H9 (cell line): ENCODE data around the gene TNPO3. TPM values are rescaled to one million over a fixed set of nuclear protein-coding genes. Genes with fewer than 3 reads are reported as not detected.

Experiments
- DNase-seq: peaks from one replicate; pipeline ENCODE4 v3.0.0-alpha.2; 2017
- H2AFZ ChIP-seq: one replicate; pipeline ENCODE4 v1.6.1; 2013; ENCODE audit warnings: mild to moderate bottlenecking, low read length, control low read depth, moderate library complexity
- H2AK5ac ChIP-seq: 2 replicates; pipeline ENCODE4 v1.6.1; 2013; ENCODE audit warnings: low read length, control low read depth, mixed read lengths; ENCODE audit not compliant: insufficient read length
- H2BK120ac ChIP-seq: one replicate; pipeline ENCODE4 v1.6.1; 2013; ENCODE audit warnings: low read depth, mild to moderate bottlenecking, low read length, control low read depth, inconsistent platforms; ENCODE audit not compliant: poor library complexity, severe bottlenecking
- H2BK12ac ChIP-seq: 2 replicates; pipeline ENCODE4 v1.6.1; 2013; ENCODE audit warnings: low read length, control low read depth, mixed read lengths, low read depth; ENCODE audit not compliant: insufficient read length
- H2BK15ac ChIP-seq: 2 replicates; pipeline ENCODE4 v1.6.1; 2013; ENCODE audit warnings: low read depth, low read length, control low read depth
- H2BK20ac ChIP-seq: one replicate; pipeline ENCODE4 v1.6.1; 2013; ENCODE audit warnings: low read depth, mild to moderate bottlenecking, low read length, control low read depth, inconsistent platforms; ENCODE audit not compliant: poor library complexity, severe bottlenecking
- H2BK5ac ChIP-seq: 2 replicates; pipeline ENCODE4 v1.6.1; 2013; ENCODE audit warnings: low read length, control low read depth, mixed read lengths; ENCODE audit not compliant: insufficient read length
- H3K14ac ChIP-seq: 2 replicates; pipeline ENCODE4 v1.6.1; 2013; ENCODE audit warnings: low read length, control low read depth; ENCODE audit not compliant: insufficient read depth
- H3K18ac ChIP-seq: 2 replicates; pipeline ENCODE4 v1.6.1; 2013; ENCODE audit warnings: low read depth, mild to moderate bottlenecking, mixed read lengths, low read length, control low read depth; ENCODE audit not compliant: insufficient read length
- H3K23ac ChIP-seq: 2 replicates; pipeline ENCODE4 v1.6.1; 2013; ENCODE audit warnings: low read length, control low read depth, mixed read lengths, low read depth; ENCODE audit not compliant: insufficient read length
- H3K23me2 ChIP-seq: 2 replicates; pipeline ENCODE4 v1.6.1; 2013; ENCODE audit warnings: low read depth, mild to moderate bottlenecking, mixed read lengths, low read length, control low read depth; ENCODE audit not compliant: insufficient read length, poor library complexity, severe bottlenecking
- H3K27ac ChIP-seq: 2 replicates; pipeline ENCODE4 v1.5.1; 2013; ENCODE audit warnings: low read length, control low read depth, mixed read lengths, low read depth; ENCODE audit not compliant: insufficient read length
- H3K27me3 ChIP-seq: 2 replicates; pipeline ENCODE4 v1.6.1; 2013; ENCODE audit warnings: low read length, control low read depth, inconsistent platforms; ENCODE audit not compliant: insufficient read depth
- H3K4ac ChIP-seq: 2 replicates; pipeline ENCODE4 v1.6.1; 2013; ENCODE audit warnings: low read depth, mild to moderate bottlenecking, control low read depth, inconsistent platforms, low read length, moderate library complexity
- H3K4me1 ChIP-seq: 2 replicates; pipeline ENCODE4 v1.6.1; 2013; ENCODE audit warnings: low read length, control low read depth, inconsistent platforms; ENCODE audit not compliant: insufficient read depth
- H3K4me2 ChIP-seq: 2 replicates; pipeline ENCODE4 v1.6.1; 2013; ENCODE audit warnings: low read length, control low read depth, mixed read lengths; ENCODE audit not compliant: insufficient read length, insufficient read depth
- H3K56ac ChIP-seq: 2 replicates; pipeline ENCODE4 v1.6.1; 2013; ENCODE audit warnings: low read depth, mild to moderate bottlenecking, mixed read lengths, low read length, control low read depth; ENCODE audit not compliant: insufficient read length
- H3K79me1 ChIP-seq: 2 replicates; pipeline ENCODE4 v1.6.1; 2013; ENCODE audit warnings: low read depth, mild to moderate bottlenecking, moderate library complexity, low read length, control low read depth, inconsistent platforms; ENCODE audit not compliant: insufficient read depth, poor library complexity, severe bottlenecking
- H3K79me2 ChIP-seq: 2 replicates; pipeline ENCODE4 v1.6.1; 2013; ENCODE audit warnings: low read length, control low read depth, inconsistent platforms; ENCODE audit not compliant: insufficient read depth
- H3K9ac ChIP-seq: 2 replicates; pipeline ENCODE4 v1.6.1; 2013; ENCODE audit warnings: low read length, control low read depth, mixed read lengths; ENCODE audit not compliant: insufficient read length; ENCODE audit errors: extremely low read depth
- H3K9me3 ChIP-seq: one replicate; pipeline ENCODE4 v1.6.1; 2013; ENCODE audit warnings: low read depth, low read length, inconsistent platforms; ENCODE audit not compliant: control insufficient read depth
- H3T11ph ChIP-seq: one replicate; pipeline ENCODE4 v1.6.1; 2013; ENCODE audit warnings: mild to moderate bottlenecking, low read length, control low read depth, inconsistent platforms
- H4K20me1 ChIP-seq: one replicate; pipeline ENCODE4 v1.6.1; 2013; ENCODE audit not compliant: control insufficient read depth, insufficient read length, insufficient read depth
- H4K5ac ChIP-seq: 2 replicates; pipeline ENCODE4 v1.6.1; 2013; ENCODE audit warnings: low read depth, mild to moderate bottlenecking, mixed read lengths, low read length, control low read depth; ENCODE audit not compliant: insufficient read length
- H4K8ac ChIP-seq: replicated peaks from 2 replicates; pipeline ENCODE4 v1.6.1; 2013; ENCODE audit warnings: low read length, control low read depth, mixed read lengths, low read depth; ENCODE audit not compliant: insufficient read length
- H4K91ac ChIP-seq: 2 replicates; pipeline ENCODE4 v1.6.1; 2013; ENCODE audit warnings: low read depth, mild to moderate bottlenecking, moderate library complexity, mixed read lengths, low read length, control low read depth; ENCODE audit not compliant: insufficient read length
- H3K27ac Mint-ChIP-seq, 3 experiments: 2 replicates in 2 of 3; 3 replicates in 1 of 3; pipeline ENCODE4 v1.8.0; 2020 to 2021; ENCODE audit warnings: mixed read lengths in 3 of 3, mild to moderate bottlenecking in 1 of 3, moderate library complexity in 1 of 3
- H3K27me3 Mint-ChIP-seq: 2 replicates; pipeline ENCODE4 v1.8.0; 2021; ENCODE audit warnings: low read depth, mild to moderate bottlenecking, moderate library complexity, mixed read lengths
- H3K36me3 Mint-ChIP-seq, 3 experiments: 2 replicates in 2 of 3; 3 replicates in 1 of 3; pipeline ENCODE4 v1.8.0; 2020 to 2021; ENCODE audit warnings: low read depth in 3 of 3, mixed read lengths in 3 of 3; ENCODE audit not compliant: insufficient read depth in 1 of 3
- H3K4me1 Mint-ChIP-seq, 2 experiments: 2 replicates each; pipeline ENCODE4 v1.8.0; 2020; ENCODE audit warnings: mixed read lengths in 2 of 2
- H3K4me3 Mint-ChIP-seq, 2 experiments: 2 replicates in 1 of 2; 3 replicates in 1 of 2; pipeline ENCODE4 v1.8.0; 2020 to 2021; ENCODE audit warnings: mild to moderate bottlenecking in 2 of 2, mixed read lengths in 2 of 2, moderate library complexity in 1 of 2
- H3K9me3 Mint-ChIP-seq, 2 experiments: 2 replicates in 1 of 2; 3 replicates in 1 of 2; pipeline ENCODE4 v1.8.0; 2020; ENCODE audit warnings: mild to moderate bottlenecking in 2 of 2, mixed read lengths in 2 of 2, moderate library complexity in 1 of 2
- CTCF ChIP-seq: fragments of 200-600 bp; sonication (generic); conservative IDR thresholded peaks from 3 replicates; pipeline ENCODE4 v1.8.0; 2021; ENCODE audit warnings: antibody characterized with exemption, mild to moderate bottlenecking
- WGBS: extraction: QIAGEN DNeasy Blood & Tissue Kit; methylation state at CpG from one replicate; pipeline ENCODE4 v1.1.7; 2013; ENCODE audit warnings: missing lambda C conversion rate, low lambda C conversion rate, mixed read lengths; ENCODE audit not compliant: insufficient read length; ENCODE audit errors: extremely low coverage; 5-methylcytosine and 5-hydroxymethylcytosine counted together
- total RNA-seq: library from RNA; stranded (reverse); gene quantifications from 2 replicates; pipeline ENCODE4 v1.2.1, GENCODE V29; 2021

The TNPO3 gene
- total RNA-seq, 1 experiment from 2014 or later: 90.1 TPM

GRCh38 chr7:128924707-128925588, 130.0 kb downstream of the TNPO3 start:
- Histone ChIP-seq H3K9ac (no peak overlapping the region), H3K14ac (no peak overlapping the region), H3T11ph (no peak overlapping the region), H3K79me2 (no peaks in the 10 kb centered on the region), H4K91ac (no peak overlapping the region), H3K23me2 (no peaks in the 10 kb centered on the region), H2BK15ac (no peak overlapping the region), H2BK12ac (no peak overlapping the region), H3K56ac (no peak overlapping the region), H4K20me1 (no peaks in the 10 kb centered on the region), H3K79me1 (no peaks in the 10 kb centered on the region), H3K4me1 (no peaks in the 10 kb centered on the region; the same call in 1 of the 2 replicates), H3K4ac (no peak overlapping the region), H3K23ac (no peak overlapping the region), H3K27me3 (no peaks in the 10 kb centered on the region), H2AK5ac (no peak overlapping the region), H2BK5ac (no peak overlapping the region), H2AFZ (no peak overlapping the region), H3K27ac (no peak overlapping the region), H3K9me3 (no peaks in the 10 kb centered on the region), H3K4me2 (no peak overlapping the region), H2BK120ac (no peak overlapping the region), H2BK20ac (no peak overlapping the region), H3K18ac (no peak overlapping the region), H4K8ac (no peak overlapping the region), H4K5ac (no peak overlapping the region)
- Mint-ChIP-seq H3K4me1 (peaks cover 13 to 23% of the 10 kb centered on the region in 2 experiments), H3K36me3 (no peaks in the 10 kb centered on the region; a peak in 1 of 7 replicates), H3K4me3 (no peak overlapping the region), H3K27ac (no peak overlapping the region), H3K9me3 (peaks cover 5 to 6% of the 10 kb centered on the region in 2 experiments; a peak in 3 of 5 replicates), H3K27me3 (peaks cover 10% of the 10 kb centered on the region)
- DNase-seq: no peak
- WGBS: no CpG with 5 or more reads among the region's 8 CpGs
- TF ChIP-seq CTCF: no peak
